IPS-NIHi11 (cell line): ENCODE measurements around the gene ACE2.
"Not testable (repeated sequence)": the region's sequence is repeated elsewhere in the genome, so short reads cannot be mapped to it uniquely, and the experiment has no call there.

ENCODE experiments used
- DNase-seq: peaks from one replicate; pipeline ENCODE4 v3.0.0; 2012; ENCODE audit warnings: mixed read lengths, low spot score

The ACE2 gene

GRCh38 chrX:15600745-15601144, at the start of gene ACE2:
Gene ACE2, minus strand, starts transcription at chrX:15600960. Its CDS starts 49 bp downstream, at chrX:15600911.
- DNase-seq: no peak

GRCh38 chrX:15647510-15647909, 46.8 kb upstream of the ACE2 start:
- DNase-seq: not testable (repeated sequence)

- no peak for DNase-seq
These were observed 45.8 kb upstream of the ACE2 start for GRCh38 chrX:15646543-15646942.

DNA sequence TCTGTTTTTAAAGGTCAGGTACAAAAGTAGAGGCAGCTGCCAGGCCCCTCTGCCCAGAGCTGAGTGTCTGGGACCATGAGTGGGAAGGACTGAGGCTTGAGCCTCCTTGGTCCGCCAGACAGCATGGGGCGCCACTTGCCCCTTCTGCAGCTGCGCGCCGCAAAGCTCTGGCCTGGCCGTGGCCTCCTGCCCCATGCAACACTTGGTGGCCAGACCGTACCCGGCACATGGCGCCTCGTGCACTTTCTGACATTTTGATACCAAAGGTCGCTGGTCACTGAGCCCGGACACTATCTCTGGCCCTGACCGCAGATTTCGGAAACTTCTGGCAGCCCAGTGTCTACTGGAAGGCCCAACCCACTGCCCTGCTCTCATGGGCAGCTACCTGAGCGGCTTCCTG, 45.3 kb upstream of the ACE2 start:
- no peak for DNase-seq

DNA sequence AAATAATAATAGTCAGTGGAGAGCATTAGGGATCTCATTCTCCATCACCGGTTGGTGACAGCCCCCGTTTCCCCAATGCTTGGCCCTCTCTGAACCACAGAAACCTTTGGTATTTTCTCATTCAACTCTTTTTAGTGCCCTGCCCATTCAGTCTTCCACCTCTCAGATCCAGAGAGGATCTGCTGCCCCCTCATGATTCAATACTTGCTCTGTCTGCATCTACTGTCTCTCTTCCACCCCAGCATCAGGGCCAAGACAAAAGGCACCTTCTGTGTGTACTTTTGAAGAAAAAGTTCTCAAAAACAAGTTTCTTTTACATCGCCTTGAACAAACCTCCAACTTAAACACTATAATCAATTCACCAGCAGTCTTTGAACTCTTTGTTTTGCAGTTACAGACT, 44.5 kb upstream of the ACE2 start:
- no peak for DNase-seq

GRCh38 chrX:15644560-15644872, 43.8 kb upstream of the ACE2 start:
- no peak for DNase-seq

- DNase-seq: no peak
These were observed 43.2 kb upstream of the ACE2 start for GRCh38 chrX:15643786-15644559.

GRCh38 chrX:15631637-15632036, 30.9 kb upstream of the ACE2 start:
- no peak for DNase-seq

DNA sequence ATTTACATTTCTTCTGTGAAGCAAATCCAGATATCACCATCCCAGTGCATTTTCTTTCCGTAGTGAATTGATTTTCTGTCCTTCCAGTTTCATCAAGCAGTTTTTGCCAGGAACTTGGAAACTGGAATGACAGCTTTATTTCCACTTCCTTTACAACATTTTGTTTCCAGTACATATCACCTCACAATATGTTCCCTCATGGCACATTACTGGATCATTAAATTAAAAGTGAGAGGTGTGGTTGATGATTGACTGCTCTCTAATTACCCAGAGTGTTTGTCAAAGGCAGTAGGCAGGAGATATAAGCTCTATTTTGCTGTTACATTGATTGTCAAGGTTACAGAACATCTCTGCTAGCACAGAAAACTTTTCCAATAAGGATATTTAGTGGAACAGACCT, 22.3 kb upstream of the ACE2 start:
- no peak for DNase-seq

DNA sequence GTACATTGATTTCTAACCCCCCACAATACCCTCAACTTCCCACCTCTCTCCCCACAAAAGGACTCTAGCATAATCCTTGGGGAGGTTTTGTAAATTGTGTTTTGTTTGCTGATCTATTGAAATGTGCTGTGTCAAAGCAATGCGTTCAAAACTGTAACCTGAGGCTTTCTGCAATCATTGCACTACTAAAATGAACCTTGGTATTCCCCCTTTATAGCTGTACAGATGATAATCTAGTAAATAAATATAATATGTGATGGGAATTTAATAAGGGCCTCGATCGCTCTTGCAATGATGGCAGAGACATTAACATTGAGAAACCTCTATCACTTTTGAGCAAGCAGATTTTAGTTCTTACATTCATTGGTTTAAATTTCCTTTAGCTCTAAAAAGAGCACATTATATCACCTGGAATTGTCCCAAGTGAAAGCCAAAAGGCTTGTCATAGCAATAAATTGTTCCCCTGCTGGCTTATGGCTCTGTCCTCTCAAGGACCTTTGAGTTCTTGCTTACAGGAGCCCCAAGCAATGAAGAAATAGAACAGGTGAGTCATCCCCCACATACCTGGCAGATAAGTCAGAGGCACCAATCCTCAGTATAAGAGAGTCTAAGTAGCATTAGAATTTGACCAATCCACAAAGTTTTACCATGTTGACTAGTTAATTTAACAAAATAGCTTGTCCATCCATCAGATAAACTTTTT, 18.4 kb upstream of the ACE2 start:
- DNase-seq: peak; percentile 9

- no peak for DNase-seq
These were observed 16.4 kb upstream of the ACE2 start for GRCh38 chrX:15617111-15617510.

DNA sequence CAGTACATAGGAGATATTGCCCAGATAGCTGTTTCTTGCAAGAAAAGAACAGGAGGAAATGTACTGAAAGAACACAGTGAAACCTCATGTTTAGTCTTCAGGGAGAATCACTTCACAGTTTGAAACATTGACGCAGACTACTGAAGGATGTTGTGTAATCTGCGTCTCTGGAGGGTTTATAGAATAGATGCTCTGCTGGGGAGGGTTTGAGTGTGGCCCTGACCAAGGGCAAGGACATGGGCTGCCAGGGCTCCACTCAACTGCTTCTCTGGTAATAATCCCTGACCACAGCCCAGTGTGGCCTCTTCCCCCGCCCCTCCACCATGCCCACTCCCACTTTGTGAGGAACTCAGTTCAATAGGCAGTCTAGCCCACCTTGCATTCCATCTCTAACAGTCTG, 15.8 kb upstream of the ACE2 start:
- DNase-seq: no peak

GRCh38 chrX:15607067-15607466, 6.3 kb upstream of the ACE2 start:
- no peak for DNase-seq

DNA sequence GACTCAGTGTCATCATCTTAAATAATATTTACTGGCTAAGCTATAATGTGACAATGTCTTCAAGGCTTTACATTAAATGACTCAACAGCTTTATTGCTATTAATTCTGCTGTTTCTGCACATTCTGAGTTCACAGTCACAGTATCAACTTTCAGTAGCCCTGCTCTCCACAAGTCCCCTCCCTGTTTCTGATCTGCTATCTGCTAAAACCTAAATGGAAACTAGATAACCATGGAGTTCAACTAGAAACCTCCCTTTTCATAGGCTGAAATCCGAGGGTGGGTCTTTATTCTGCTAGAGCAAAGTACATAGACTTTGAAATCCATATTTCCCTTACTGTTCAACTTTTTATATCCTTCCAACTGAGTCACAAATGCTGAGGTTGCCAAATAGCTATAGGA, 5.4 kb upstream of the ACE2 start:
- no peak for DNase-seq

- DNase-seq: no peak
These were observed 4.5 kb upstream of the ACE2 start for GRCh38 chrX:15605226-15605625.

- no peak for DNase-seq
These were observed 2.0 kb upstream of the ACE2 start for GRCh38 chrX:15602761-15603160.

DNA sequence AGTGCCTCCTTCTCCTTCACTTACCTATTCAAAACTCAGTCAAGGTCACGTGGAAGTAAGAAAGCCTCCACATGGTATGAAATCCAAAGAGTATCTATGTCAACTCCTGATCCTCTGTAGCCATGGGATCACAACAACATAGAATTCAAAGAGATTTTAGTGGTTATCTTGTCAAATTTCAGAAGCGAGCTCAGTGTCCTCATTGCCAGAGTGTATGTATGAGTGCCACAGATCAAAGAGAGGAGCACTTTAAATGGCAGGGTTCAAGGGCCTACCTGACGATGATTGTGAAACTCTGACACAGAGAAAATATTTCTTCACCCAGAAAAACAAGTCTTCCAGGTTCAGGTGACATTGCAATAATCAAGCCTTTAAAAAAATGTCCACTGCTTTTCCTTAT, 1.2 kb upstream of the ACE2 start:
- DNase-seq: no peak

DNA sequence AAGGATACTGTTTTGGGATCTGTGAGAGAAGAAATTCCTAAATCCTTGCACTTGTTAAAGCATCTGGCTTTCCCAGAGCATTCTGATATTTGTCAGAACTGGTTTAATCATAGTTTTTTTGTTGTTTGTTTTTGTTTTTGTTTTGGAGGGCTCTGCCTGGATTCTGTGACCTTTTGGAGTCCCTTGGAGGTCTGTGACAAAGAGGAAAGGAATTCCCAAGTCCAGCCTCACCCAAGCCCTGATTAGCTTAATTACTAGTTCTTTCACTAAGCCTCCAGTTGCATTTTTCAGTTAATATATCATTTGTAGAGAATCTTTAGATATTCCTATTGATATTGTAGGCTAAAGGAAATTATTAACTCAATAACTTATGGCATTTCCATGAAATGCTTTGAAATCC, 711 bp downstream of the ACE2 start:
- no peak for DNase-seq

DNA sequence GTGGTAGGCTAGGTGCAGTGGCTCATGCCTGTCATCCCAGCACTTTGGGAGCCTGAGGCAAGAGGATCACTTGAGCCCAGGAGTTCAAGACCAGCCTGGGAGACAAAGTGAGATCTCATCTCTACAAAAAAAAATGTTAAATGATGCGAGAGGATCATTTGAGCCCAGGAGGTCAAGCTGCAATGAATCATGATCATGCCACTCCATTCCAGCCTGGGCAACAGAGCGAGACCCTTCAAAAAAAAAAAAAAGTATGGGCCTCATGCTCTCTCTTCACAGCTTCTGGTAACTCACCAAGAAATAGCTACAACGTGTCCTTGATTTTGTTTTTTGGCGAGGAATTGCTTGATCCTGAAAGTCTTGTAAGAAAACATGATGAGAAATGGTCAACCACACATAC, 1.3 kb downstream of the ACE2 start:
- DNase-seq: no peak

GRCh38 chrX:15598026-15598425, 2.7 kb downstream of the ACE2 start:
- DNase-seq: no peak

DNA sequence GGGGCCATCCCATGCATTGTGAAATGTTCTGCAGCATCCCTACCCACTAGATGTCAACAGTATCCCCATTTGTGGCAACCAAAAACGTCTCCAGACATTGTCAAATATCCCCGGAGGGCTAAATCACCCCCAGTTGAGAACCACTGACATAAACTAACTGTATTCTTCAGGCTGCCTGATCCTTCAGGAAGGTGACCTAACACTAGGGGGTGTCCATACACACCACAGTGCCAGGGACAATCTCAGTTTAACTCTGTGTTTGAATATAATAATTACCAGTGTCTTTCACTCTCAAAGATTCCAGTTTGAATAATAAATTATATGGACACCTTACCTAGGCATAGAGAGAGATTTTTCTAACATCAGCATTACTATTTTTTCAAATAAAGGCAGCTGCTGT, 6.4 kb downstream of the ACE2 start:
- peak; percentile 7 for DNase-seq

- DNase-seq: no peak
These were observed 20.7 kb downstream of the ACE2 start for GRCh38 chrX:15579778-15580747.

GRCh38 chrX:15576019-15576418, 24.7 kb downstream of the ACE2 start:
- no peak for DNase-seq
